22Rv1 (cell line): Measurements from ENCODE around the gene CACNA2D2.

Source experiments
- H3K27ac ChIP-seq: fragments of 450-650 bp; 2 replicates; pipeline ENCODE4 v1.5.1; 2017
- ZFX ChIP-seq: fragments of 450-650 bp; IDR thresholded peaks from 2 replicates; pipeline ENCODE4 v1.6.1; 2017; ENCODE audit warnings: antibody characterized with exemption, borderline replicate concordance
- TF ChIP-seq, protein P1 (sequence below): fragments of 450-650 bp; IDR thresholded peaks from 2 replicates; pipeline ENCODE4 v1.5.1; 2017; ENCODE audit warnings: mild to moderate bottlenecking

Gene CACNA2D2

GRCh38 chr3:50545781-50546180, 42.3 kb upstream of the CACNA2D2 start:
- no peak overlapping the region for H3K27ac ChIP-seq
- no peak for TF ChIP-seq ZFX
- TF ChIP-seq, protein P1, sequence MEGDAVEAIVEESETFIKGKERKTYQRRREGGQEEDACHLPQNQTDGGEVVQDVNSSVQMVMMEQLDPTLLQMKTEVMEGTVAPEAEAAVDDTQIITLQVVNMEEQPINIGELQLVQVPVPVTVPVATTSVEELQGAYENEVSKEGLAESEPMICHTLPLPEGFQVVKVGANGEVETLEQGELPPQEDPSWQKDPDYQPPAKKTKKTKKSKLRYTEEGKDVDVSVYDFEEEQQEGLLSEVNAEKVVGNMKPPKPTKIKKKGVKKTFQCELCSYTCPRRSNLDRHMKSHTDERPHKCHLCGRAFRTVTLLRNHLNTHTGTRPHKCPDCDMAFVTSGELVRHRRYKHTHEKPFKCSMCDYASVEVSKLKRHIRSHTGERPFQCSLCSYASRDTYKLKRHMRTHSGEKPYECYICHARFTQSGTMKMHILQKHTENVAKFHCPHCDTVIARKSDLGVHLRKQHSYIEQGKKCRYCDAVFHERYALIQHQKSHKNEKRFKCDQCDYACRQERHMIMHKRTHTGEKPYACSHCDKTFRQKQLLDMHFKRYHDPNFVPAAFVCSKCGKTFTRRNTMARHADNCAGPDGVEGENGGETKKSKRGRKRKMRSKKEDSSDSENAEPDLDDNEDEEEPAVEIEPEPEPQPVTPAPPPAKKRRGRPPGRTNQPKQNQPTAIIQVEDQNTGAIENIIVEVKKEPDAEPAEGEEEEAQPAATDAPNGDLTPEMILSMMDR, result no peak

DNA sequence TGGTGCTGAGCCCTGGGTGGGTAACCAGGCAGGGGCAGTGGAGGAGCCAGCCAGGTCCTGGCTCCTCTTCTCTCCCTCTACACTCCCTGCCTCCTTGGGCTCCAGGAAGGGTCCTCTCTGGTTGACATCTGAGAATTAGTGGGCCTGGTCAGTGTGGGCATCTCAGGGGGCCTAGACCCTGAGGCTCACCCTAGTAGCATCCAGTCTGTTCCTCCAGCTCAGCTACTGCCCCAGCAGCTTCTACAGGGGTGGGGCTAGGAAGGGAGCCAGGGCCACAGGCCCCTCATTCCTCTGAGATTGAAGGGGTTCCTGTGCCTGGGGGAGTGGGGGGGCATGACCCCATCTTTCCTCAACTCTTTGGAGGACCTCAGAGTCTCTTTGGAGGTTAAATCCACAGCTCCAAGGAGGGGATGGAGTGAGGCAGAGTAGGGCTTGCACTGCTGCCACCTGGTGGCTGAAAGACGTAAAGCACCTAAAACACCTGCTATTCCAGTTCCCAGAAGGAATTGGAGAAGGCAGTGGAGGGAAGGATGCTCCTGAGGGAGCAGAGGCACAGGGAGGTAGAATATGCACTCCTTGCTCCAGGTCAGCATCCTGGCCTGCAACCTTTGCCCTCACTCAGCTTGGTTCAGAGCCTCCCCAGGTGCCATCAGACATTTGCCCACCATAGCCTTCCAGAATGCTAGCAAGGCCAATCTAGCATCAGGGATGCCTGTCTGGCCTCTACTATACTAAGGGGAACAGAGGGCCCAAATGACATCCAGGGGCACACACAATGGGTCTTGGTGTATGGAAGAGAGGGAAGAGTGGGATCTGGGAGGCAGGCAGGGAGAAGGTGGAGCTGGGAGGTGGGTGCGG, 39.0 kb upstream of the CACNA2D2 start:
- no peak for TF ChIP-seq ZFX
- TF ChIP-seq, protein P1, result peak; percentile 92

DNA sequence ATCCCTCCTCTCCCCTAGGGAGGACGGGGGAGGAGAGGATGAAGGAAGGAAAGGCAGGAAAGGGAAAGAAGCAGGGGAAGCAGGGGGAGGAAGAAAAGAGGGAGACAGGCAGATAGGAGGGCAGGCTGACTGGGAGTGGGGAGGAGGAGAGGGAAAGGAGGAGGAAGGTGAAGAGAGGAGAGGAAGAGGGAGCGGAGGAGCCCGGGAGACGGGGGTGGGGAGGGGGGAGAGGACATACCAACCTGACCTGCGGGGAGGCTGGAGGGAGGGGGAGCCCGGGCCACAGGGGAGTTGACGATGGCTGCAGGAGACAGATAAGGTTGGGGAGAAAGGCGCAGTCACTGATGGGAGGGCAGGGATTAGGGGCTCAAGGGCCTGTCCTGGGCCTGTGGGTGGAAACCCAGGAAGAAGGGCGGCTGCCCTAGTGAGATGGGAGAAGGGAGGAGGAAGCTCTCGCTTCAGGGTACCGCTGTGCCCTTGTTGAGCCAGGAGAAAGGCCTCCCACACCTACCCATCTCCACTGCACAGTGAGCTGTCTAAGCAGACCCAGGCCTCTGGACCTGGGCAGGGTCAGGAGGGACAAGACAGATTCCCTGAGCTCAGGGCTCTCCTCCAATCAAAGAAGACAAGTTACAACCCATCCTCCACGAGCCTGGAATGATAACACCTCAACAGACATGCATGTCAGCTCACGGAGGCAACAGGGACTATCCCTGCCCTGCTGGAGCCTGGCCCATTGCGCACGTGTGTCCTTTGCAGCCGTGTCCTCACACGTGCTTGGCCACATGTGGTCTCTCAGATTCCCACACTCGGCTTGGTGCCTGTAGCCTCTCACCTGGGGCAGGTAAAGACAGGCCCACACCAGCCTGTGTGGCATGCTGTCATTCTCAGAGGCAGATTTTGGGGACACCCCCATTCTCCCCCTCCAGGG, 36.2 kb upstream of the CACNA2D2 start:
- TF ChIP-seq, protein P1, result no peak
- TF ChIP-seq ZFX, result no peak
- H3K27ac ChIP-seq, result no peak overlapping the region

More for the DNA sequence above, 39.0 kb upstream of the CACNA2D2 start:
- H3K27ac ChIP-seq, result no peak overlapping the region

DNA sequence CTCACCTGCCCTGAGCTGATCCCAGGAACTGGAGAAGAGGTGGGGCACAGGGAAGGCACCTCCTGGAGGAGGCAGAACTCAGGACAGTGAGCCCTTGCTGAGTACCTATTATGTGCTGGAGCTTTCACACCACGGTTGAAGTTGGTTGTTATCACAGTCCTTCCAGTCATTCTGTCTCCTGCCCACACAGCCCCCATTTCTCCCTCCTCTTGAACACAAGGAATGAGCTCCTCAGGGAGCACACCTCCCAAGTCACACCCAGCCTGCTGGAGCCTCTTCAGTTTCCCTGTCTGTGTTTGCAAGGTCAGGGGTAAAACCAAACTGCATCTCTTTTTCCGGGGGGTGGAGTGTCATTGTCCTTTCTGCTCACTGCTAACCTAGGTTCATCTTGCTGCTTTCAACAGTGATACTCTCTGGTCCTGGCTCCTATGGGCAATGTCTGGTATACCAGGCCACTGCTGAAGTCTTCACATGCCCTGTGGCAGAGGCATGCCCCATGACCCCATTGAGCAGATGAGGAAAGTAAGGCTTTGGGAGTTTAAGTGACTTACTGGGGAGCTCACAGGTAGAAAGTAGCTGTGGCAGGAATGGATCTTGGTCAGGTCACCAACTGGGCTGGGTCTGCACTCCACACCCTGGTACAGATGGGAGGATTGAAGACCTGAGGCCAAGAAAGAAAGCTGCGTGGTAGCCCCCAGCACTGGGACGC, 34.1 kb upstream of the CACNA2D2 start:
- no peak overlapping the region for H3K27ac ChIP-seq
- TF ChIP-seq ZFX, result no peak
- TF ChIP-seq, protein P1, result no peak

DNA sequence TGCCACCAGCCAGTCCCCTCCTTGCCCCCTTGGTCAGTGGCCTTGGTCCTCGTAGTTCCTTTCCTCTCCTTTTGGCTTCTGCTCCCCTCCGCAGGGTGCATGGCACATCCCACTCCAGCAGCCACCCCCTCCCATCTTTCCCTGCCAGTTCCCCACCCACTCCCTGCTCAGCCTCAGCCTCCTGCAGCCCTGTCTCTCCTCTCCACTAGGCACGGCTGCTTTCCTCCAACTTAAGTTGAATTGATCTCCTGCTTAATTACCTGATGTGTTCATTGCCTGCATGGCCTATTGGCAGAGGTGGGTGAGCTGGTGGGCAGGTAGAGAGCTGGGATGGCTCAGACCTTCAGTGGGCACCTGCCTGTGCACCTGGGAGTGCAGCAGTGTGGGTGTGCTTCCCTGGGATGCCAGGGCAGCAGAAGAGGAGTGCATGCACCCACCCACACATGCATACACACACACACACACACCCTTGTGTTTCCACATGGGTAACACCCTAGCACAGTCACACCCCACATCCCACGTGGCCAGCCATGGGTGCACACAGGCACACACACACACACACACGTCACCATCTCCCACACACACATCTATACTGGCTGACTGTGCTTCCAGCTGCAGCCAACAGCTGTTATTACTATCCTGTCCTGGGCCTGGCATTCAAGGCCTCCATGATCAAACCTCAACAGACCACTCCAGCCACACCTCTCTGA, 33.2 kb upstream of the CACNA2D2 start:
- no peak overlapping the region for H3K27ac ChIP-seq
- no peak for TF ChIP-seq ZFX
- TF ChIP-seq, protein P1, result no peak

DNA sequence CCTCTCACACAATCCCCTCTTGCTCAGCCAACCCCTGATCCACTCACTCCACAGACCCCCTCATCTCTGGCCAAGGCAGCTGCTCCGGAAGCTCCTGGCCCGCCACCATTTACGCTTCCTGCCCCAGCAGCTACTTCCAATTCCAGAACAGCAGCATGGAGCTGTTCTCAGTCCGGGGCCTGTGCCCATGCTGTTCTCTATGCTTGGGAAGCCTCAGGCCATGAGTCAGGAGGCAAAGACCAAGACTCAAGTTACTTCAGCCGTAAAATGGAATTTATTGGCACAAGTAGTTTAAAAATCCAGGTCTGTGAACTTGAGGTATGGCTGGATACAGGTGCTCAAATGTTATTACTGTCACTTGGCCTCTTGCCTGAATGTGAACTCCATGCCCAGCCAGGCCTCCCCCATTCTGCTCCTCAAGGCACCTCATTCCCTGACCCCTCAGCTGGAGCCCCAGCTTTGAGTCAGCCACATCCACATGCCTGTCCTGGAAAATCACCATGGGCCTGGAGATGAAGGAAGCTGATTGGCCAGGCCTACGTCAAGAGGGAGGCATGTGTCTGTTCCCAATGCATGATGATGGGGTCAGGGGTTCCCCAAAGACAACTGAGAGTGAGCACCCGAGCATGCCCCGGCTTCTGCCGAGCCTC, 31.4 kb upstream of the CACNA2D2 start:
- TF ChIP-seq ZFX, result no peak
- TF ChIP-seq, protein P1, result no peak
- no peak overlapping the region for H3K27ac ChIP-seq
